ENCODE results near the gene MPG.
A peak's percentile ranks its signal among the peaks of the same experiment; 100 is the strongest.

The MPG gene

DNA sequence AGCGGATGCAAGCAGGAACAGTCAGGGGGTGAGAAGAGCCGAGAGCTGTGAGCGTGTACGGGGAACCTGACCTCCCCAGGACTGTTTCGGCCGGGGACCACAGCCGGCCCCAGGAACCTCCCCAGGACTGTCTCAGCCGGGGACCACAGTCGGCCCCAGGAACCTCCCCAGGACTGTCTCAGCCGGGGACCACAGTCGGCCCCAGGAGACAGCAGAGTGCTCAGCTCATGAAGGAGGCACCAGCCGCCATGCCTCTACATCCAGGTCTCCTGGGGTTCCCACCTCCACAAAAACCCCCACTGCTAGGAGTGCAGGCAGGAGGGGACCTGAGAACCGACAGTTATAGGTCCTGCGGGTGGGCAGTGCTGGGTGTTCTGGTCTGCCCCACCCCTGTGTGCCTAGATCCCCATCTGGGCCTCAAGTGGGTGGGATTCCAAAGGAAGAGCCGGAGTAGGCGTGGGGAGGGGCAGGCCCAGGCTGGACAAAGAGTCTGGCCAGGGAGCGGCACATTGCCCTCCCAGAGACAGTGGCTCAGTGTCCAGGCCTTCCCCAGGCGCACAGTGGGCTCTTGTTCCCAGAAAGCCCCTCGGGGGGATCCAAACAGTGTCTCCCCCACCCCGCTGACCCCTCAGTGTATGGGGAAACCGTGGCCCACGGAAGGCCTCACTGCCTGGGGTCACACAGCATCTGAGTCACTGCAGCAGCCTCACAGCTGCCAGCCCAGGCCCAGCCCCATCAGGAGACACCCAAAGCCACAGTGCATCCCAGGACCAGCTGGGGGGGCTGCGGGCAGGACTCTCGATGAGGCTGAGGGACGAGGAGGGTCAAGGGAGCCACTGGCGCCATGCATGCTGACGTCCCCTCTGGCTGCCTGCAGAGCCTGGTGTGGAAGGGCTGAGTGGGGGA lies 9.9 kb upstream of the MPG start:
- no peak for DNase-seq

DNA sequence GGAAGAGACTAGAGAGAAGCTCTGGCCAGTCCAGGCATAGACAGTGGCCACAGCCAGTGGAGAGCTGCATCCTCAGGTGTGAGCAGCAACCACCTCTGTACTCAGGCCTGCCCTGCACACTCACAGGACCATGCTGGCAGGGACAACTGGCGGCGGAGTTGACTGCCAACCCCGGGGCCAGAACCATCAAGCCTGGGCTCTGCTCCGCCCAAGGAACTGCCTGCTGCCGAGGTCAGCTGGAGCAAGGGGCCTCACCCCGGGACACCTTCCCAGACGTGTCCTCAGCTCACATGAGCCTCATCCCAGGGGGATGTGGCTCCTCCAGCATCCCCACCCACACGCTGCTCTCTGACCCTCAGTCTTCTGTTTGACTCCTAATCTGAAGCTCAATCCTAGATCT lies 8.8 kb upstream of the MPG start:
- DNase-seq: no peak

- DNase-seq: no peak
Observed at GRCh38 chr16:71210-71539, 6.8 kb upstream of the MPG start.

- no peak for DNase-seq
Observed at GRCh38 chr16:71540-72401, 6.3 kb upstream of the MPG start.

DNA sequence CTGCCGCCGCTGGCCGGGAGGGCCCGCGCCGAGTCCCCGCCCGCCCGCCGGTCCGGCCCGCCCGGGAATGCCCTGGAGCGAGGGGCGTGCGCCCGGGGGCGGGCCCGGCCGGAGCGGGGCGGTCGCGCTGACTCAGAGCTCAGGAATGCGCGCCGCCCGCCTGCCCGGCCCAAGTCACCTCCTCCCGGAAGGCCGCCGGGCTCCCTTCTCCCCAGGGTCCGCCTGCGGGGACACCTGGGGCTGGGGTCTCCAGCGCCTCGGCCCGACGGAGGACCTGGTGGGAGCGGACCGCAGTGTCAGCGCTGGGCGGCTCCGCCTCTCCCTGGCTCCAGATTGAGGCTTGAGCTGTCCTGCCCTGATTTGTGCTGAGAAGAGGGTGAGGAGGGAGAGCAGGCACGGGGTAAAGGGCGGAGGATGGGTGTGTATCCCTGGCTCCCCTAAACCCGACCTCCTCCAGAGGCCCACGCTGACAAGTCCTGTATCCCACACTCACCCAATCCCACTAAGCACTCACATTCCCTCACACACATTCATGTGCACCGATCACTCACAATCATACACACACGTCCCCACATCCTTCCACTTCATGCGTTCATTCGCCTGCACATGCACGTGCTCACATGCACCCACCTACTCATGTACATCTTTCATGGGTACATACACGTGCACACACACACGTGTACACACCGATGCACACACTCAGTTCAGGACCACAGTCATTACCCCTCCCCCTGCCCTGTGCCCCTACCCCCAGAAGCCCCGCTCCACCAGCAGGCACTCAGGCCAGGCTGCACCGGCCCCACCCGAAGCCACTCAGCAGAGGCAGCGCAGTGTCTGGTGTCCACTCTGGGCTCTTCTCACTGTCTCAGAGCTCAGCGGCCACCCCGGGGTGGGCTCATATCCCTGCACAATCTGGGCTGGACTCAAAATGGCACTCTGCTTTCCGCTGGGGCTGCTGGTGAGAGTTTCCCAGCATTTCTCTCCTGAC lies 5.2 kb upstream of the MPG start, which contains the start of gene RHBDF1:
RHBDF1 (minus strand) TSS at position 71 of the 988 bp plus-strand sequence. CDS start 7,616 bp downstream, outside the sequence.
- peak in 1 of 2 experiments; percentile 42 for DNase-seq

- DNase-seq: no peak
Observed at GRCh38 chr16:74051-74746, 3.8 kb upstream of the MPG start.

- no peak for DNase-seq
Observed at GRCh38 chr16:74747-75334, 3.2 kb upstream of the MPG start.

- no peak for DNase-seq
Observed at GRCh38 chr16:75580-76501, 2.2 kb upstream of the MPG start.

- no peak for DNase-seq
Observed at GRCh38 chr16:76535-77272, 1.3 kb upstream of the MPG start.

DNA sequence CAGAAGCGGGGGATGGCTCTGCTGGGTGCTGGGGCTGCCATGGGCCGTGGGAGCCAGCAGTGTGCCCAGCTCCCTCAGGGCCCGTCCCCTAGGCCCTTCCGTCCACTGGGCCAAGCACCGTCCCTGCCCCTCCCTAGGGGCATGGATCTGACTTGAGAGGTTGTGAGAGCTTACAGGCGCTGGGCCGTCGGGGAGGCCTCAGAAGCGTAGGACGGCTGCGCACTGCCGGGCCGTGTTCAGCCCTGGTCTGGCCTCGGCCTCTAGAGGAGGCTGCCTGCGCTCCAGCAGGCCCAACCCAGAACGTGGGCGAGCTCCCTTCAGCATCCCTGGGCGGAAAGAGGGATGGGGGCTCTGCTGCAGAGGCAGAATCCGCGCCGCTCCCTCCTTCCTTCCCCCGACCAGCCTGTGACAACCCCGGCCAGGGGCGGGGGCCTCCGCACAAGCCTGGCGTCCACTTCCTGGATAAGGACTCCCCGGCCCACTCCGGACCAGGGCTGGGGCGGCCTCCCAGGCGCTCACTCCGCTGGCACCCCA lies 685 bp upstream of the MPG start:
- DNase-seq: peak; percentile 65 to 71

DNA sequence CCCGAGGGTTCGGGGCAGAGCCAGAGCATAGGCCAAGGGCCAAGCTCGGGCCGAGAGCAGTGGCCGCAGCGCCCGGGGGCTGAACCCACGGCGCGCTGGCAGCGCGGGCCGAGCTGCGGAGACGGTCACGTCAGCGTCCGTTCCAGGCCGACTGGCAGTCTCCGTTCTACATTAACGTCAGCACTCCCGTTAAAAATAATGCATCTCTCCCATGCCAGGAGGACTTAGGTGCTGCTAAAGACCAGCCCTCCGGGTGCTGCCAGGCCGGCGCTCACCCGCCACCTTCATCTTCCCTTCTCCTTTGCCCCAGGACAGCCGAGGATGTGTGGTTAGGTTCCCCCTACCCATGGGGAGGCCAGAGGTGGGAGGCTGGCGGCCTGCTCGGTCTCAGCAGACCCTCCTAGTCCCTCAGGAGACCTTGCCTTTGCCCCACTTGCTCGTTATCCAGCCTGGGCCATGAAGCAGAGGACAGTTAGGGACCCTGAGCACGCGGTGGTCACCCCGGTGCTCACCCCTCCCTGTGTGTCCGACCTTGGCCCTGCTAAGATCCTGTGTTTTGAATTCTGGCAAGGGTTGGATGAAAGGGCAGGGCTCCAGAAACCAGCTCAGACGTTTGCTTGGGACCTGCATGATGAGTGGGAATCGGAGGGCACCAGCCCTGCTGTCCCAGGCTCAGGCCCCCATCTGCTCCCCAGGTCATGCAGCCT lies 572 bp downstream of the MPG start:
- no peak for DNase-seq

DNA sequence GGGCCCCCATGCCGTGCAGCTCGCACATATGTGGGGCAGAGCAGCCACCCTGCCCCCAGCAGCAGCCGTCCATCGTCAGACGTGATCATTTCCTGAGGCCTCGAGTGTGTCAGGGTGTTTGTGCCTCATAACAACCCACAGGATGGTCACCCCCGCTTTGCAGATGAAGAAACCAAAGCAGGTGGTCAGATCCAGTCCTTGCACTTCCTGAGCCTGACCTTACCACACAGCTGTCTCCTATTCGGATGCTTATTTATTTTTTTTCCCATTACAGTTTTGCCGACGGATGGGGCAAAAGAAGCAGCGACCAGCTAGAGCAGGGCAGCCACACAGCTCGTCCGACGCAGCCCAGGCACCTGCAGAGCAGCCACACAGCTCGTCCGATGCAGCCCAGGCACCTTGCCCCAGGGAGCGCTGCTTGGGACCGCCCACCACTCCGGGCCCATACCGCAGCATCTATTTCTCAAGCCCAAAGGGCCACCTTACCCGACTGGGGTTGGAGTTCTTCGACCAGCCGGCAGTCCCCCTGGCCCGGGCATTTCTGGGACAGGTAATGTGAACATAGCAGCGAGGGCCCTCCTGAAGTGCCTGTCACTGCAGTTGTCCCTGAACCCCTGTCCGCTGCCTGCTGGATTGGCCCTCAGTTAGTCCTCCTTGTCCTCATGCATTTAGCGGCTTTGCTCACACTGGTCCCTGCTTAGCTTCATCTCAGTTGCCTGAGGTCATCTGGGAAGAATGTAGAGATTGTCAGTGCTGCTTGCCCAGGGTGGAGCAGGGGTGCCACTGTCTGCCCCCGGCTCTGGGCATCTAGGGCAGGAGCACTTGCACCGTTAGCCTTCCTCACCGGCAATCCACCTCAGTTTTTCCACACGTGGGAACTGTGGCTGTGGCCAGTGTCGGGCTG lies 1.4 kb downstream of the MPG start:
- DNase-seq: no peak

GRCh38 chr16:83060-83603 lies 5.1 kb downstream of the MPG start:
- no peak for DNase-seq

- DNase-seq: peak in 1 of 2 experiments; percentile 59
Observed at GRCh38 chr16:83781-84615, 6.0 kb downstream of the MPG start.

GRCh38 chr16:84718-85406 lies 6.8 kb downstream of the MPG start:
- DNase-seq: peak; percentile 76 to 80

- no peak for DNase-seq
Observed at GRCh38 chr16:85407-85782, 7.4 kb downstream of the MPG start.

Measured in activated T-cell treated with anti-CD3 and anti-CD28 coated beads, Interleukin-2, amount 50 U/mL, for 48 hours (primary cell).